Measurements from ENCODE around the gene OR2B2.
"Not testable (repeated sequence)": the region's sequence is repeated elsewhere in the genome, so short reads cannot be mapped to it uniquely, and the experiment has no call there.

OR2B2 gene

GRCh38 chr6:27902335-27903314 is 9.6 kb downstream of the OR2B2 start:
- Histone ChIP-seq H3K27ac (replicated peaks) (peak overlapping the region; percentile 72), H3K4me3 (replicated peaks; ENCODE audit: insufficient read depth, low read length) (peak overlapping the region; percentile 46), H3K27me3 (ENCODE audit: insufficient read depth, poor library complexity, severe bottlenecking) (no peaks in the 10 kb centered on the region)
- peak; percentile 39; the same call in 1 of the 2 replicates for TF ChIP-seq POLR2AphosphoS5 (IDR thresholded peaks at IDR 0.05; ENCODE audit: low read depth)
- TF ChIP-seq, protein P1, sequence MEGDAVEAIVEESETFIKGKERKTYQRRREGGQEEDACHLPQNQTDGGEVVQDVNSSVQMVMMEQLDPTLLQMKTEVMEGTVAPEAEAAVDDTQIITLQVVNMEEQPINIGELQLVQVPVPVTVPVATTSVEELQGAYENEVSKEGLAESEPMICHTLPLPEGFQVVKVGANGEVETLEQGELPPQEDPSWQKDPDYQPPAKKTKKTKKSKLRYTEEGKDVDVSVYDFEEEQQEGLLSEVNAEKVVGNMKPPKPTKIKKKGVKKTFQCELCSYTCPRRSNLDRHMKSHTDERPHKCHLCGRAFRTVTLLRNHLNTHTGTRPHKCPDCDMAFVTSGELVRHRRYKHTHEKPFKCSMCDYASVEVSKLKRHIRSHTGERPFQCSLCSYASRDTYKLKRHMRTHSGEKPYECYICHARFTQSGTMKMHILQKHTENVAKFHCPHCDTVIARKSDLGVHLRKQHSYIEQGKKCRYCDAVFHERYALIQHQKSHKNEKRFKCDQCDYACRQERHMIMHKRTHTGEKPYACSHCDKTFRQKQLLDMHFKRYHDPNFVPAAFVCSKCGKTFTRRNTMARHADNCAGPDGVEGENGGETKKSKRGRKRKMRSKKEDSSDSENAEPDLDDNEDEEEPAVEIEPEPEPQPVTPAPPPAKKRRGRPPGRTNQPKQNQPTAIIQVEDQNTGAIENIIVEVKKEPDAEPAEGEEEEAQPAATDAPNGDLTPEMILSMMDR (IDR thresholded peaks at IDR 0.05; ENCODE audit: insufficient read depth, low read length), result no peak
- peak in 1 of 2 experiments; percentile 78 for DNase-seq (ENCODE audit: low read depth in 1 of 2, low spot score in 1 of 2)

- DNase-seq (ENCODE audit: low read depth in 1 of 2, low spot score in 1 of 2), result no peak
- H3K4me3 ChIP-seq (replicated peaks; ENCODE audit: insufficient read depth, low read length), result no peak overlapping the region
- no peaks in the 10 kb centered on the region for H3K27me3 ChIP-seq (ENCODE audit: insufficient read depth, poor library complexity, severe bottlenecking)
- TF ChIP-seq SPI1 (IDR thresholded peaks at IDR 0.05; ENCODE audit: borderline replicate concordance, low read depth) (no peak), POLR2AphosphoS5 (IDR thresholded peaks at IDR 0.05; ENCODE audit: low read depth) (no peak), GABPA (IDR thresholded peaks at IDR 0.05; ENCODE audit: low read depth) (no peak)
- TF ChIP-seq, protein P1 (IDR thresholded peaks at IDR 0.05; ENCODE audit: insufficient read depth, low read length), result no peak
- TF ChIP-seq, protein P2, sequence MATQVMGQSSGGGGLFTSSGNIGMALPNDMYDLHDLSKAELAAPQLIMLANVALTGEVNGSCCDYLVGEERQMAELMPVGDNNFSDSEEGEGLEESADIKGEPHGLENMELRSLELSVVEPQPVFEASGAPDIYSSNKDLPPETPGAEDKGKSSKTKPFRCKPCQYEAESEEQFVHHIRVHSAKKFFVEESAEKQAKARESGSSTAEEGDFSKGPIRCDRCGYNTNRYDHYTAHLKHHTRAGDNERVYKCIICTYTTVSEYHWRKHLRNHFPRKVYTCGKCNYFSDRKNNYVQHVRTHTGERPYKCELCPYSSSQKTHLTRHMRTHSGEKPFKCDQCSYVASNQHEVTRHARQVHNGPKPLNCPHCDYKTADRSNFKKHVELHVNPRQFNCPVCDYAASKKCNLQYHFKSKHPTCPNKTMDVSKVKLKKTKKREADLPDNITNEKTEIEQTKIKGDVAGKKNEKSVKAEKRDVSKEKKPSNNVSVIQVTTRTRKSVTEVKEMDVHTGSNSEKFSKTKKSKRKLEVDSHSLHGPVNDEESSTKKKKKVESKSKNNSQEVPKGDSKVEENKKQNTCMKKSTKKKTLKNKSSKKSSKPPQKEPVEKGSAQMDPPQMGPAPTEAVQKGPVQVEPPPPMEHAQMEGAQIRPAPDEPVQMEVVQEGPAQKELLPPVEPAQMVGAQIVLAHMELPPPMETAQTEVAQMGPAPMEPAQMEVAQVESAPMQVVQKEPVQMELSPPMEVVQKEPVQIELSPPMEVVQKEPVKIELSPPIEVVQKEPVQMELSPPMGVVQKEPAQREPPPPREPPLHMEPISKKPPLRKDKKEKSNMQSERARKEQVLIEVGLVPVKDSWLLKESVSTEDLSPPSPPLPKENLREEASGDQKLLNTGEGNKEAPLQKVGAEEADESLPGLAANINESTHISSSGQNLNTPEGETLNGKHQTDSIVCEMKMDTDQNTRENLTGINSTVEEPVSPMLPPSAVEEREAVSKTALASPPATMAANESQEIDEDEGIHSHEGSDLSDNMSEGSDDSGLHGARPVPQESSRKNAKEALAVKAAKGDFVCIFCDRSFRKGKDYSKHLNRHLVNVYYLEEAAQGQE (IDR thresholded peaks at IDR 0.05; ENCODE audit: insufficient replicate concordance, low read depth), result no peak
- H3K27ac ChIP-seq (replicated peaks), result 0 out of 2 replicates have a peak overlapping the region, but pooled peaks have one; percentile 19
Observed at GRCh38 chr6:27901801-27902200, 10.4 kb downstream of the OR2B2 start.

DNA sequence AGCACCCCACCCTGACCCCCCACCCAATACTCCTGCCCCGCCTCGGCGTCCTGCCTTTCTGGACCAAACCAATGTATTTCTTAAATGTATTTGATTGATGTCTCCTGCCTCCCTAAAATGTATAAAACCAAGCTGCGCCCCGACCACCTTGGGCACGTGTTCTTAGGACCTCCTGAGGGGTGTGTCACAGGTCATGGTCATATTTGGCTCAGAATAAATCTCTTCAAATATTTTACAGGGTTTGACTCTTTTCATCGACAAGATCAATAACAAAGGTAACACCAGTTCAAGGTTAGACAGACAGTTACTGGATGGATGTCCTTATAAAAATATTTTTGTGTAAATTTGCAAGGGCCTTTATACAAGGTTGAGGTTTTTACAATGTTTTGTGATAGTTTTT is 12.0 kb downstream of the OR2B2 start:
- H3K27ac ChIP-seq (replicated peaks); H3K27me3 ChIP-seq (ENCODE audit: insufficient read depth, poor library complexity, severe bottlenecking): not testable (repeated sequence)

DNA sequence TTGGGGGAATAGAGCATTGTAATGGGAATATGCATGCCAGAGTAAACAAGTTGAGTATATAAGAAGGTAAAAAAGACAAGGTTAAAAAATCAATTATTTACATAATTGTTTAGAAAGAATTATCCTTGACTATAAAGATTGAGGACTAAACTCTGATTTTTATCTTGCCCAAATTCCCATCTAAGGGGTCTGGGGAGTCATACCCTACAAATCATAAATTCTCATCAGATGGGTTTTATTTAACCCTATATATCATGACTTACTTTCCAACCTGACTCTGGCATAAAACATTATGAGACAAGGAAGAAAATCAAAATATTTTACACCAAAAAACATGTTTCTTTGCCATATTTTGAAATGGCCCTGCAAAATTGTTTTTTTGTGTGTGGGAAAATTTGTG is 12.7 kb downstream of the OR2B2 start:
- H3K4me3 ChIP-seq (replicated peaks; ENCODE audit: insufficient read depth, low read length), result no peak overlapping the region
- H3K27ac ChIP-seq (replicated peaks), result no peak overlapping the region
- H3K27me3 ChIP-seq (ENCODE audit: insufficient read depth, poor library complexity, severe bottlenecking), result no peaks in the 10 kb centered on the region
- TF ChIP-seq, protein P2 (IDR thresholded peaks at IDR 0.05; ENCODE audit: insufficient replicate concordance, low read depth), result no peak
- TF ChIP-seq SPI1 (IDR thresholded peaks at IDR 0.05; ENCODE audit: borderline replicate concordance, low read depth) (no peak), POLR2AphosphoS5 (IDR thresholded peaks at IDR 0.05; ENCODE audit: low read depth) (no peak), GABPA (IDR thresholded peaks at IDR 0.05; ENCODE audit: low read depth) (no peak)
- TF ChIP-seq, protein P1 (IDR thresholded peaks at IDR 0.05; ENCODE audit: insufficient read depth, low read length), result no peak
- DNase-seq (ENCODE audit: low read depth in 1 of 2, low spot score in 1 of 2), result no peak

More for the DNA sequence above, 12.0 kb downstream of the OR2B2 start:
- DNase-seq (ENCODE audit: low read depth in 1 of 2, low spot score in 1 of 2); H3K4me3 ChIP-seq (replicated peaks; ENCODE audit: insufficient read depth, low read length): not testable (repeated sequence)
